Measurements from ENCODE around the gene NCCRP1.

DNA sequence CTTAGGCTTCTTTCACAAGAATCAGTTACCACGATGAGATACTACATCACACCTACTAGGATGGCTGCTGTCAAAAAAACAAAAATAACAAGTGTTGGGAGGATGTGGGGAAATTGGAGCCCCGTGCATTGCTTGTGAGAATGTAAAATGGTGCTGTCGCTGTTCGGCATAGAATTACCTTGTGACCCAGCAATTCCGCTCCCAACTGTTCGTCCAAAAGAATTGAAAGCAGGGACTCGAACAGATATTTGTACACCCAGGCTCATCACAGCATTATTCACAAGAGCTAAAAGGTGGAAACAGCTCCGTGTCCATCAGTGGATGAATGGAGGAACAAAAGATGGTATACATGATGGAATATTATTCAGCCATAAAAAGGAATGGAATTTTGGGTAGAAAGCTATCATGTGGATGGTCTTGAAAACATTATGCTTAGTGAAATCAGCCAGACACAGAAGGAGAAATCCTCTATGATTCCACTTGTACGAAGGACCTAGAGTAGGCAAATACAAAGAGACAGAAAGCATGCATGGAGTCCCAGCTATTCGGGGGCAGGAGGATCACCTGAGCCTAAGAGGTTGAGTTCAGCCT is 47.7 kb upstream of the NCCRP1 start:
- TF ChIP-seq SIN3A (IDR thresholded peaks at IDR 0.05; ENCODE audit: borderline replicate concordance, low read depth, low read length): no peak
- no peak for TF ChIP-seq PBX3 (IDR thresholded peaks at IDR 0.05)
- TF ChIP-seq TAF1 (IDR thresholded peaks at IDR 0.05; ENCODE audit: borderline replicate concordance, low read depth, low read length): no peak
- no peak for TF ChIP-seq EZH2phosphoT487 (IDR thresholded peaks at IDR 0.05; ENCODE audit: borderline replicate concordance, low read depth)
- TF ChIP-seq, protein P1, sequence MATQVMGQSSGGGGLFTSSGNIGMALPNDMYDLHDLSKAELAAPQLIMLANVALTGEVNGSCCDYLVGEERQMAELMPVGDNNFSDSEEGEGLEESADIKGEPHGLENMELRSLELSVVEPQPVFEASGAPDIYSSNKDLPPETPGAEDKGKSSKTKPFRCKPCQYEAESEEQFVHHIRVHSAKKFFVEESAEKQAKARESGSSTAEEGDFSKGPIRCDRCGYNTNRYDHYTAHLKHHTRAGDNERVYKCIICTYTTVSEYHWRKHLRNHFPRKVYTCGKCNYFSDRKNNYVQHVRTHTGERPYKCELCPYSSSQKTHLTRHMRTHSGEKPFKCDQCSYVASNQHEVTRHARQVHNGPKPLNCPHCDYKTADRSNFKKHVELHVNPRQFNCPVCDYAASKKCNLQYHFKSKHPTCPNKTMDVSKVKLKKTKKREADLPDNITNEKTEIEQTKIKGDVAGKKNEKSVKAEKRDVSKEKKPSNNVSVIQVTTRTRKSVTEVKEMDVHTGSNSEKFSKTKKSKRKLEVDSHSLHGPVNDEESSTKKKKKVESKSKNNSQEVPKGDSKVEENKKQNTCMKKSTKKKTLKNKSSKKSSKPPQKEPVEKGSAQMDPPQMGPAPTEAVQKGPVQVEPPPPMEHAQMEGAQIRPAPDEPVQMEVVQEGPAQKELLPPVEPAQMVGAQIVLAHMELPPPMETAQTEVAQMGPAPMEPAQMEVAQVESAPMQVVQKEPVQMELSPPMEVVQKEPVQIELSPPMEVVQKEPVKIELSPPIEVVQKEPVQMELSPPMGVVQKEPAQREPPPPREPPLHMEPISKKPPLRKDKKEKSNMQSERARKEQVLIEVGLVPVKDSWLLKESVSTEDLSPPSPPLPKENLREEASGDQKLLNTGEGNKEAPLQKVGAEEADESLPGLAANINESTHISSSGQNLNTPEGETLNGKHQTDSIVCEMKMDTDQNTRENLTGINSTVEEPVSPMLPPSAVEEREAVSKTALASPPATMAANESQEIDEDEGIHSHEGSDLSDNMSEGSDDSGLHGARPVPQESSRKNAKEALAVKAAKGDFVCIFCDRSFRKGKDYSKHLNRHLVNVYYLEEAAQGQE (IDR thresholded peaks at IDR 0.05; ENCODE audit: low read depth, low read length): no peak
- TF ChIP-seq, protein P2, sequence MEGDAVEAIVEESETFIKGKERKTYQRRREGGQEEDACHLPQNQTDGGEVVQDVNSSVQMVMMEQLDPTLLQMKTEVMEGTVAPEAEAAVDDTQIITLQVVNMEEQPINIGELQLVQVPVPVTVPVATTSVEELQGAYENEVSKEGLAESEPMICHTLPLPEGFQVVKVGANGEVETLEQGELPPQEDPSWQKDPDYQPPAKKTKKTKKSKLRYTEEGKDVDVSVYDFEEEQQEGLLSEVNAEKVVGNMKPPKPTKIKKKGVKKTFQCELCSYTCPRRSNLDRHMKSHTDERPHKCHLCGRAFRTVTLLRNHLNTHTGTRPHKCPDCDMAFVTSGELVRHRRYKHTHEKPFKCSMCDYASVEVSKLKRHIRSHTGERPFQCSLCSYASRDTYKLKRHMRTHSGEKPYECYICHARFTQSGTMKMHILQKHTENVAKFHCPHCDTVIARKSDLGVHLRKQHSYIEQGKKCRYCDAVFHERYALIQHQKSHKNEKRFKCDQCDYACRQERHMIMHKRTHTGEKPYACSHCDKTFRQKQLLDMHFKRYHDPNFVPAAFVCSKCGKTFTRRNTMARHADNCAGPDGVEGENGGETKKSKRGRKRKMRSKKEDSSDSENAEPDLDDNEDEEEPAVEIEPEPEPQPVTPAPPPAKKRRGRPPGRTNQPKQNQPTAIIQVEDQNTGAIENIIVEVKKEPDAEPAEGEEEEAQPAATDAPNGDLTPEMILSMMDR (IDR thresholded peaks at IDR 0.05): no peak
- no peak for TF ChIP-seq FOSL2 (IDR thresholded peaks at IDR 0.05; ENCODE audit: borderline replicate concordance, low read depth)
- no peak for TF ChIP-seq TCF12 (IDR thresholded peaks at IDR 0.05)
- TF ChIP-seq SMC3 (IDR thresholded peaks at IDR 0.05; ENCODE audit: low read depth, low read length): no peak
- TF ChIP-seq EP300 (IDR thresholded peaks at IDR 0.05; ENCODE audit: borderline replicate concordance in 1 of 2, low read depth in 1 of 2, low read length in 1 of 2): no peak
- TF ChIP-seq POLR2AphosphoS5 (IDR thresholded peaks at IDR 0.05; ENCODE audit: low read depth, low read length): no peak
- TF ChIP-seq GABPA (IDR thresholded peaks at IDR 0.05; ENCODE audit: low read depth): no peak
- no peak for TF ChIP-seq RCOR1 (IDR thresholded peaks at IDR 0.05; ENCODE audit: low read length)
- TF ChIP-seq ZBTB33 (IDR thresholded peaks at IDR 0.05; ENCODE audit: borderline replicate concordance, low read depth): no peak
